ENCODE measurements around the gene MRPL34. TPM values are rescaled to one million over a fixed set of nuclear protein-coding genes. Genes with fewer than 3 reads are reported as not detected.
A peak's percentile ranks its signal among the peaks of the same experiment; 100 is the strongest.

MRPL34 gene
- total RNA-seq, 1 donor from 2014 or later = 84.9 TPM

- ATAC-seq (peak; percentile 43), DNase-seq (no peak)
- Histone ChIP-seq H3K36me3 (peaks cover 16% of the 10 kb centered on the region), H3K4me3 (peak within 1 kb of the TSS; percentile 40), H3K27ac (no peak within 1 kb of the TSS), H3K4me1 (peaks cover 16% of the 10 kb centered on the region), H3K9me3 (no peaks in the 10 kb centered on the region), H3K27me3 (peaks cover 18% of the 10 kb centered on the region)
- TF ChIP-seq, protein P1, sequence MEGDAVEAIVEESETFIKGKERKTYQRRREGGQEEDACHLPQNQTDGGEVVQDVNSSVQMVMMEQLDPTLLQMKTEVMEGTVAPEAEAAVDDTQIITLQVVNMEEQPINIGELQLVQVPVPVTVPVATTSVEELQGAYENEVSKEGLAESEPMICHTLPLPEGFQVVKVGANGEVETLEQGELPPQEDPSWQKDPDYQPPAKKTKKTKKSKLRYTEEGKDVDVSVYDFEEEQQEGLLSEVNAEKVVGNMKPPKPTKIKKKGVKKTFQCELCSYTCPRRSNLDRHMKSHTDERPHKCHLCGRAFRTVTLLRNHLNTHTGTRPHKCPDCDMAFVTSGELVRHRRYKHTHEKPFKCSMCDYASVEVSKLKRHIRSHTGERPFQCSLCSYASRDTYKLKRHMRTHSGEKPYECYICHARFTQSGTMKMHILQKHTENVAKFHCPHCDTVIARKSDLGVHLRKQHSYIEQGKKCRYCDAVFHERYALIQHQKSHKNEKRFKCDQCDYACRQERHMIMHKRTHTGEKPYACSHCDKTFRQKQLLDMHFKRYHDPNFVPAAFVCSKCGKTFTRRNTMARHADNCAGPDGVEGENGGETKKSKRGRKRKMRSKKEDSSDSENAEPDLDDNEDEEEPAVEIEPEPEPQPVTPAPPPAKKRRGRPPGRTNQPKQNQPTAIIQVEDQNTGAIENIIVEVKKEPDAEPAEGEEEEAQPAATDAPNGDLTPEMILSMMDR (IDR thresholded peaks at IDR 0.05) = no peak
- intact Hi-C loops (cut with DNase I) = loop anchor here (2.0 to 5.0 kb wide), 2 partner anchors 77 to 214 kb away; no protein-coding TSS in a partner anchor
These were observed 24.0 kb upstream of the MRPL34 start, which contains the start of gene ANKLE1 for GRCh38 chr19:17281391-17282304. TSS of gene ANKLE1 (plus strand) at chr19:17281901. CDS start at chr19:17281921, 20 bp downstream.

- DNase-seq = peak; percentile 92
- peak; percentile 98 for ATAC-seq
- H3K36me3 ChIP-seq = peaks cover 7% of the 10 kb centered on the region
- intact Hi-C loops (cut with DNase I) = loop anchor here (2.0 to 5.0 kb wide), 2 partner anchors 78 to 215 kb away; no protein-coding TSS in a partner anchor
- H3K27me3 ChIP-seq = peaks cover 18% of the 10 kb centered on the region
- H3K27ac ChIP-seq = no peak overlapping the region
- H3K4me1 ChIP-seq = peaks cover 16% of the 10 kb centered on the region
- H3K9me3 ChIP-seq = no peaks in the 10 kb centered on the region
- H3K4me3 ChIP-seq = peak overlapping the region; percentile 31
- TF ChIP-seq, protein P1 (IDR thresholded peaks at IDR 0.05) = peak; percentile 95
These were observed 23.1 kb upstream of the MRPL34 start for GRCh38 chr19:17282488-17283125.

- Histone ChIP-seq H3K9me3 (no peaks in the 10 kb centered on the region), H3K36me3 (peaks cover 6% of the 10 kb centered on the region), H3K4me3 (no peak overlapping the region), H3K27ac (no peak overlapping the region), H3K27me3 (peaks cover 18% of the 10 kb centered on the region), H3K4me1 (peaks cover 16% of the 10 kb centered on the region)
- ATAC-seq (no peak), DNase-seq (no peak)
- TF ChIP-seq, protein P1 (IDR thresholded peaks at IDR 0.05) = no peak
- intact Hi-C loops (cut with DNase I) = loop anchor here (2.0 to 5.0 kb wide), 2 partner anchors 79 to 216 kb away; no protein-coding TSS in a partner anchor
These were observed 22.1 kb upstream of the MRPL34 start for GRCh38 chr19:17283504-17283996.

DNA sequence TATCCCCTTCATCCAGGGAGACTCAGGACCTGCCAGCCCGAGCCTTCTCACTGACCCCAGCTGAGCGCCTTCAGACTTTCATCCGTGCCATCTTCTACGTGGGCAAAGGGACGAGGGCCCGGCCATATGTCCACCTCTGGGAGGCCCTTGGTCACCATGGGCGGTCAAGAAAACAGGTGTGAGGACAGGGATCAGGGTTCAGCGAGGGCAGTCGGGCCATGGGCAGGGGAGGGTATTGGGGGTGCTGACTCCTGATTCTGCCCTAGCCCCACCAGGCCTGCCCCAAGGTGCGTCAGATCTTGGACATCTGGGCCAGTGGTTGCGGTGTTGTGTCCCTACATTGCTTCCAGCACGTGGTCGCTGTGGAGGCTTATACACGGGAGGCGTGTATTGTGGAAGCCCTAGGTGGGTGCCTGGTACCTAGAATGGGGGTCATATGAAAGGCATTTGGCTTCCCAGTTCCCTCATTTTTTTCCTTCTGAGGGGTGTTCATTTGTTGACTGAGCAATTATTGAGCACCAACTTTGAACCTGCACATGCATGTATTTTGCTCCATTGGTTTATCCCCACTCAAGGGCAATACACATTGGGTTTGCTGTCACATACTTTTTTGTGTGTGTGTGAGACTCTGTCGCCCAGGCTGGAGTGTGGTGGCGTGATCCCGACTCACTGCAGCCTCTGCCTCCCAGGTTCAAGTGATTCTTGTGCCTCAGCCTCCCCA is 20.1 kb upstream of the MRPL34 start:
- Histone ChIP-seq H3K4me3 (no peak overlapping the region), H3K9me3 (no peaks in the 10 kb centered on the region), H3K36me3 (no peaks in the 10 kb centered on the region), H3K27me3 (peaks cover 18% of the 10 kb centered on the region), H3K27ac (no peak overlapping the region), H3K4me1 (peaks cover 16% of the 10 kb centered on the region)
- DNase-seq = no peak
- intact Hi-C loops (cut with DNase I) = no loop called here
- TF ChIP-seq, protein P1 (IDR thresholded peaks at IDR 0.05) = no peak
- ATAC-seq = no peak

GRCh38 chr19:17286263-17286662 is 19.4 kb upstream of the MRPL34 start:
- intact Hi-C loops (cut with DNase I) = no loop called here
- no peaks in the 10 kb centered on the region for H3K36me3 ChIP-seq
- TF ChIP-seq, protein P1 (IDR thresholded peaks at IDR 0.05) = no peak
- H3K4me3 ChIP-seq = no peak overlapping the region
- H3K9me3 ChIP-seq = no peaks in the 10 kb centered on the region
- H3K4me1 ChIP-seq = peaks cover 15% of the 10 kb centered on the region
- DNase-seq = no peak
- peaks cover 12% of the 10 kb centered on the region for H3K27me3 ChIP-seq
- no peak for ATAC-seq
- no peak overlapping the region for H3K27ac ChIP-seq
